ENCODE results near the gene CDC34. TPM values are rescaled to one million over a fixed set of nuclear protein-coding genes. Genes with fewer than 3 reads are reported as not detected.
A peak's percentile ranks its signal among the peaks of the same experiment; 100 is the strongest.

CDC34 gene
- total and polyA plus RNA-seq, 2 of the 8 experiments (the other 6 are each of a cell fraction or from before 2014, with no cell fraction given): 95.9 to 129 TPM

DNA sequence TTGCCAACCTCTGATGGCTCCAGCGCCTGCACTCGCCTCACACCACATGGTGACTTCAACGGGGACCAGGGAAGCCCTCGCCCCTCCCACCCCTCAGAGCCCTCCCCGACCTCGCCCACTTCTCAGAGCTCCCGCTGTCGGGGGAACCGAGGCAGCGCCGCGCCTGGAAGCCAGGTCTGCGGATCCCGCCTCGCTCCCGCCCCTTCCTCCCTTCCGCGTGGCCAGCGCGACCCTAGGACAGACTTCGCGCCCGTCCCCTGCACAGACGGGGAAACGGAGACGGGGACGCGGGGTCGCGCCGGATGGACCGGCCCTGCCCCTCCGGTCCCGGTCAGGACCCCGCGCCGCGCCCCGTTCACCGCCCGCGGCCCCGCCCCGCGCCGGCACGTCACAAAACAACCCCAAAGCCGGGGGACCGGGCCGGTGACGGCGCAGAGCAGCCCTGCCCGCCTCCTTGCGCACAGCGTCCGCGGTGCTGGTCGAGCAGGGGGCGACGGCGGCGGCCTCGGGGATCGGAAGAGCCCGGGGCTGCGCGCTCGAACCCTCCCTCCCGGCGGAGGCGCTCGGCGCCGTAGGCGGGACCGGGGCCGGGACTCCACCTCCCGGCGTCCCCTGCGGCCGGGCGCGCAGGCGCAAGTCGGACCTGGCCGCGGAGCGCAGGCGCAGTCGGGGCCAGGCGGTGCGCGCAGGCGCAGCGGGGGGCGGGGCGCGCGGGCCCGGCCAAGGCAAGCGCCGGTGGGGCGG, 379 bp upstream of the CDC34 start (continued):
- no peak for TF ChIP-seq MAFK (IDR thresholded peaks at IDR 0.05; ENCODE audit: low read depth, low read length)
- peak; percentile 64 for TF ChIP-seq PHF8 (conservative IDR thresholded peaks at IDR 0.05; ENCODE audit: low read depth, low read length)
- no peak for TF ChIP-seq SP4 (IDR thresholded peaks at IDR 0.05; ENCODE audit: low read length)
- peak; percentile 94 for TF ChIP-seq KDM4A (IDR thresholded peaks at IDR 0.05; ENCODE audit: low read depth, low read length, severe bottlenecking)
- TF ChIP-seq EZH2 (IDR thresholded peaks at IDR 0.05; ENCODE audit: low read depth, low read length, severe bottlenecking): no peak
- peak; percentile 24 for TF ChIP-seq ASH2L (IDR thresholded peaks at IDR 0.05; ENCODE audit: low read length)
- TF ChIP-seq CREB1 (IDR thresholded peaks at IDR 0.05): 0 out of 2 replicates have a peak, but pooled peaks have one; percentile 34
- TF ChIP-seq, protein P1, sequence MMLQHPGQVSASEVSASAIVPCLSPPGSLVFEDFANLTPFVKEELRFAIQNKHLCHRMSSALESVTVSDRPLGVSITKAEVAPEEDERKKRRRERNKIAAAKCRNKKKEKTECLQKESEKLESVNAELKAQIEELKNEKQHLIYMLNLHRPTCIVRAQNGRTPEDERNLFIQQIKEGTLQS (IDR thresholded peaks at IDR 0.05; ENCODE audit: insufficient read depth, low read depth, low read length): no peak
- TF ChIP-seq RAD21 (IDR thresholded peaks at IDR 0.05 in 1 of 2, conservative IDR thresholded peaks at IDR 0.05 in 1 of 2; ENCODE audit: low read depth in 2 of 2, low read length in 2 of 2): no peak
- TF ChIP-seq HDAC2 (IDR thresholded peaks at IDR 0.05; ENCODE audit: borderline replicate concordance in 1 of 2, low read depth in 2 of 2, low read length in 2 of 2): 0 out of 4 replicates have a peak, but pooled peaks of 1 of the 2 experiments have one; percentile 31
- peak; percentile 35; the same call in 1 of the 2 replicates for TF ChIP-seq SIX5 (IDR thresholded peaks at IDR 0.05; ENCODE audit: low read depth, low read length)
- TF ChIP-seq, protein P2, sequence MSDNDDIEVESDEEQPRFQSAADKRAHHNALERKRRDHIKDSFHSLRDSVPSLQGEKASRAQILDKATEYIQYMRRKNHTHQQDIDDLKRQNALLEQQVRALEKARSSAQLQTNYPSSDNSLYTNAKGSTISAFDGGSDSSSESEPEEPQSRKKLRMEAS (IDR thresholded peaks at IDR 0.05): peak; percentile 75

Measured in H1 (cell line).